Neuronal stem cell (in vitro differentiated cells): ENCODE measurements around the gene ARAP3.
A peak's percentile ranks its signal among the peaks of the same experiment; 100 is the strongest.

ENCODE experiments used
- DNase-seq: peaks from one replicate; pipeline ENCODE4 v3.0.0-alpha.2; 2013; ENCODE audit warnings: low spot score
- H2AFZ ChIP-seq: one replicate; pipeline ENCODE4 v1.6.1; 2013; ENCODE audit warnings: mild to moderate bottlenecking, low read length, inconsistent platforms
- H2AK5ac ChIP-seq: 2 replicates; pipeline ENCODE4 v1.6.1; 2013; ENCODE audit warnings: low read depth, mild to moderate bottlenecking, inconsistent platforms, low read length, moderate library complexity, mixed read lengths
- H2BK120ac ChIP-seq: 2 replicates; pipeline ENCODE4 v1.6.1; 2013; ENCODE audit warnings: low read depth, mild to moderate bottlenecking, inconsistent platforms, low read length, moderate library complexity, mixed read lengths
- H2BK12ac ChIP-seq: one replicate; pipeline ENCODE4 v1.6.1; 2013; ENCODE audit warnings: low read length, inconsistent platforms
- H2BK15ac ChIP-seq: 2 replicates; pipeline ENCODE4 v1.6.1; 2013; ENCODE audit warnings: mild to moderate bottlenecking, low read length, inconsistent platforms, mixed read lengths
- H2BK5ac ChIP-seq: one replicate; pipeline ENCODE4 v1.6.1; 2013; ENCODE audit warnings: inconsistent platforms, mild to moderate bottlenecking, low read length, moderate library complexity
- H3K14ac ChIP-seq: one replicate; pipeline ENCODE4 v1.6.1; 2013; ENCODE audit warnings: low read length, inconsistent platforms
- H3K18ac ChIP-seq: 2 replicates; pipeline ENCODE4 v1.6.1; 2013; ENCODE audit warnings: low read length, inconsistent platforms
- H3K23ac ChIP-seq: 2 replicates; pipeline ENCODE4 v1.6.1; 2013; ENCODE audit warnings: low read depth, mild to moderate bottlenecking, mixed read lengths, low read length, inconsistent platforms; ENCODE audit not compliant: poor library complexity
- H3K27ac ChIP-seq: replicated peaks from 3 replicates; pipeline ENCODE4 v1.5.1; 2013; ENCODE audit warnings: low read length, inconsistent platforms
- H3K27me3 ChIP-seq, 3 experiments: 2 replicates each; pipeline ENCODE4 v1.6.1; 2013; ENCODE audit warnings: low read length in 3 of 3, mild to moderate bottlenecking in 2 of 3, inconsistent platforms in 1 of 3, low read depth in 1 of 3, mixed read lengths in 1 of 3, moderate library complexity in 1 of 3; ENCODE audit not compliant: control insufficient read depth in 3 of 3, insufficient read depth in 3 of 3
- H3K36me3 ChIP-seq, 2 donors: replicated peaks in 1 of 2; 2 replicates each; pipeline ENCODE4 v1.6.1; 2013; ENCODE audit warnings: low read length in 2 of 2; ENCODE audit not compliant: control insufficient read depth in 2 of 2, insufficient read depth in 2 of 2
- H3K4ac ChIP-seq: 2 replicates; pipeline ENCODE4 v1.6.1; 2013; ENCODE audit warnings: inconsistent platforms, mild to moderate bottlenecking, low read length, moderate library complexity
- H3K4me1 ChIP-seq, 2 donors: 1 replicate in 1 of 2; 2 replicates in 1 of 2; pipeline ENCODE4 v1.6.1; 2013; ENCODE audit warnings: low read length in 2 of 2, low read depth in 1 of 2; ENCODE audit not compliant: control insufficient read depth in 2 of 2, insufficient read depth in 1 of 2
- H3K4me2 ChIP-seq: one replicate; pipeline ENCODE4 v1.6.1; 2013; ENCODE audit warnings: mild to moderate bottlenecking, low read length, inconsistent platforms; ENCODE audit not compliant: insufficient read depth, poor library complexity, severe bottlenecking
- H3K4me3 ChIP-seq, 2 donors: 2 replicates each; pipeline ENCODE4 v1.5.1; 2013; ENCODE audit warnings: low read length in 2 of 2, mild to moderate bottlenecking in 2 of 2, inconsistent platforms in 1 of 2, moderate library complexity in 1 of 2
- H3K79me1 ChIP-seq: one replicate; pipeline ENCODE4 v1.6.1; 2013; ENCODE audit warnings: low read depth, mild to moderate bottlenecking, inconsistent platforms, low read length, moderate library complexity
- H3K9ac ChIP-seq: one replicate; pipeline ENCODE4 v1.6.1; 2013; ENCODE audit warnings: mild to moderate bottlenecking, low read depth, low read length, inconsistent platforms; ENCODE audit not compliant: poor library complexity
- H3K9me3 ChIP-seq, 2 donors: replicated peaks in 1 of 2; 2 replicates each; pipeline versions ENCODE3 to v1.6.1; 2013; ENCODE audit warnings: low read length in 2 of 2, mild to moderate bottlenecking in 2 of 2, inconsistent platforms in 1 of 2, low read depth in 1 of 2, mixed read lengths in 1 of 2, moderate library complexity in 1 of 2; ENCODE audit not compliant: control insufficient read depth in 2 of 2, insufficient read depth in 1 of 2
- H4K8ac ChIP-seq: one replicate; pipeline ENCODE4 v1.6.1; 2013; ENCODE audit warnings: low read depth, mild to moderate bottlenecking, inconsistent platforms, low read length, moderate library complexity
- H4K91ac ChIP-seq: one replicate; pipeline ENCODE4 v1.6.1; 2013; ENCODE audit warnings: low read length, low read depth, mild to moderate bottlenecking, inconsistent platforms; ENCODE audit not compliant: poor library complexity
- WGBS, 2 donors: extraction: QIAGEN DNeasy Blood & Tissue Kit; methylation state at CpG; one replicate each; pipeline ENCODE4 v1.1.7; 2013; ENCODE audit warnings: missing lambda C conversion rate in 2 of 2, mixed read lengths in 1 of 2; ENCODE audit not compliant: insufficient read length in 2 of 2, insufficient replicate concordance in 1 of 2; ENCODE audit errors: extremely low coverage in 2 of 2; 5-methylcytosine and 5-hydroxymethylcytosine counted together

The ARAP3 gene

GRCh38 chr5:141650851-141651727 is 30.9 kb downstream of the ARAP3 start, which contains the start of gene FCHSD1:
FCHSD1 (minus strand) TSS chr5:141651418; CDS start chr5:141651368, 50 bp downstream.
- Histone ChIP-seq H4K91ac (no peak within 1 kb of the TSS), H3K27ac (no peak within 1 kb of the TSS), H3K4me1 (peaks cover 3 to 5% of the 10 kb centered on the region in 2 donors), H3K9me3 (no peaks in the 10 kb centered on the region), H4K8ac (no peak within 1 kb of the TSS), H2AK5ac (peak within 1 kb of the TSS; percentile 37), H3K4me3 (peak within 1 kb of the TSS; percentile 62 to 78), H3K36me3 (peaks cover 12 to 16% of the 10 kb centered on the region in 2 donors), H3K4ac (no peak within 1 kb of the TSS), H3K14ac (no peak within 1 kb of the TSS), H3K27me3 (no peaks in the 10 kb centered on the region), H2BK15ac (peak within 1 kb of the TSS; percentile 51), H3K79me1 (no peaks in the 10 kb centered on the region), H2BK5ac (no peak within 1 kb of the TSS), H3K23ac (no peak within 1 kb of the TSS), H3K9ac (peak within 1 kb of the TSS; percentile 61), H3K18ac (peak within 1 kb of the TSS; percentile 84), H2BK12ac (peak within 1 kb of the TSS; percentile 63), H3K4me2 (peak within 1 kb of the TSS; percentile 69), H2BK120ac (no peak within 1 kb of the TSS), H2AFZ (peak within 1 kb of the TSS; percentile 96)
- WGBS, 2 donors = no CpG with 5 or more reads among the region's 50 CpGs
- DNase-seq = peak; percentile 85

- no peak overlapping the region for H2BK15ac ChIP-seq
- no peak overlapping the region for H3K9ac ChIP-seq
- no peak overlapping the region for H2AFZ ChIP-seq
- H3K4ac ChIP-seq = no peak overlapping the region
- no peak overlapping the region for H2BK5ac ChIP-seq
- no peaks in the 10 kb centered on the region for H3K9me3 ChIP-seq
- no peak overlapping the region for H3K27ac ChIP-seq
- H3K4me2 ChIP-seq = no peak overlapping the region
- no peaks in the 10 kb centered on the region for H3K79me1 ChIP-seq
- H2AK5ac ChIP-seq = no peak overlapping the region
- no peak for DNase-seq
- no peak overlapping the region for H4K91ac ChIP-seq
- H3K23ac ChIP-seq = no peak overlapping the region
- no peak overlapping the region for H2BK120ac ChIP-seq
- H3K14ac ChIP-seq = no peak overlapping the region
- peak overlapping the region; percentile 63 for H2BK12ac ChIP-seq
- H4K8ac ChIP-seq = no peak overlapping the region
- peaks cover 3 to 14% of the 10 kb centered on the region in 2 donors for H3K36me3 ChIP-seq
- no peak overlapping the region for H3K18ac ChIP-seq
- no peak overlapping the region for H3K4me3 ChIP-seq
- peaks cover 3 to 5% of the 10 kb centered on the region in 2 donors for H3K4me1 ChIP-seq
- H3K27me3 ChIP-seq = no peaks in the 10 kb centered on the region
Measured at GRCh38 chr5:141649972-141650371, 32.1 kb downstream of the ARAP3 start.

- peak overlapping the region; percentile 39 for H2AK5ac ChIP-seq
- no peak overlapping the region for H2BK5ac ChIP-seq
- no peaks in the 10 kb centered on the region for H3K79me1 ChIP-seq
- no peak overlapping the region for H3K14ac ChIP-seq
- H3K9me3 ChIP-seq = no peaks in the 10 kb centered on the region
- no peak overlapping the region for H3K18ac ChIP-seq
- peaks cover 3 to 5% of the 10 kb centered on the region in 2 donors for H3K4me1 ChIP-seq
- no peak overlapping the region for H2BK15ac ChIP-seq
- peak overlapping the region; percentile 59 for H3K23ac ChIP-seq
- WGBS, 2 donors = no CpG with 5 or more reads among the region's 17 CpGs
- no peak overlapping the region for H4K8ac ChIP-seq
- no peak overlapping the region for H2AFZ ChIP-seq
- peak overlapping the region; percentile 46 for H3K9ac ChIP-seq
- H3K4me3 ChIP-seq = no peak overlapping the region
- no peaks in the 10 kb centered on the region for H3K27me3 ChIP-seq
- H4K91ac ChIP-seq = no peak overlapping the region
- H3K36me3 ChIP-seq = peaks cover 3 to 13% of the 10 kb centered on the region in 2 donors
- no peak for DNase-seq
- H3K27ac ChIP-seq = no peak overlapping the region
- no peak overlapping the region for H2BK12ac ChIP-seq
- H3K4me2 ChIP-seq = no peak overlapping the region
- H2BK120ac ChIP-seq = no peak overlapping the region
- H3K4ac ChIP-seq = no peak overlapping the region
Measured at GRCh38 chr5:141649056-141649688, 32.9 kb downstream of the ARAP3 start.

GRCh38 chr5:141647851-141648250 is 34.2 kb downstream of the ARAP3 start:
- Histone ChIP-seq H3K18ac (no peak overlapping the region), H2BK5ac (no peak overlapping the region), H4K8ac (no peak overlapping the region), H3K27ac (no peak overlapping the region), H2BK120ac (no peak overlapping the region), H4K91ac (no peak overlapping the region), H3K9me3 (no peaks in the 10 kb centered on the region), H3K4me1 (peaks cover 3 to 5% of the 10 kb centered on the region in 2 donors), H3K4me3 (no peak overlapping the region), H3K23ac (no peak overlapping the region), H2BK12ac (no peak overlapping the region), H2AFZ (no peak overlapping the region), H3K9ac (no peak overlapping the region), H3K36me3 (peaks cover 0 to 8% of the 10 kb centered on the region in 2 donors), H3K79me1 (no peaks in the 10 kb centered on the region), H3K4me2 (no peak overlapping the region), H3K14ac (no peak overlapping the region), H3K4ac (no peak overlapping the region), H2AK5ac (no peak overlapping the region), H3K27me3 (no peaks in the 10 kb centered on the region), H2BK15ac (no peak overlapping the region)
- no peak for DNase-seq
- no CpG with 5 or more reads among the region's 3 CpGs for WGBS, 2 donors
